Skin of body (tissue), 2 donors: ENCODE data around the gene CYP2F1. TPM values are rescaled to one million over a fixed set of nuclear protein-coding genes. Genes with fewer than 3 reads are reported as not detected.
"Not testable (repeated sequence)": the region's sequence is repeated elsewhere in the genome, so short reads cannot be mapped to it uniquely, and the experiment has no call there.

ENCODE experiments used
- DNase-seq: peaks from one replicate; lab custom pipeline; 2025; lab: John Stamatoyannopoulos, UW
- total RNA-seq: library from RNA; depleted of rRNA; stranded (reverse); fragments of >200 nt; gene quantifications from one replicate; pipeline ENCODE4 v1.2.3, GENCODE V29; 2014

CYP2F1 gene, protein sequence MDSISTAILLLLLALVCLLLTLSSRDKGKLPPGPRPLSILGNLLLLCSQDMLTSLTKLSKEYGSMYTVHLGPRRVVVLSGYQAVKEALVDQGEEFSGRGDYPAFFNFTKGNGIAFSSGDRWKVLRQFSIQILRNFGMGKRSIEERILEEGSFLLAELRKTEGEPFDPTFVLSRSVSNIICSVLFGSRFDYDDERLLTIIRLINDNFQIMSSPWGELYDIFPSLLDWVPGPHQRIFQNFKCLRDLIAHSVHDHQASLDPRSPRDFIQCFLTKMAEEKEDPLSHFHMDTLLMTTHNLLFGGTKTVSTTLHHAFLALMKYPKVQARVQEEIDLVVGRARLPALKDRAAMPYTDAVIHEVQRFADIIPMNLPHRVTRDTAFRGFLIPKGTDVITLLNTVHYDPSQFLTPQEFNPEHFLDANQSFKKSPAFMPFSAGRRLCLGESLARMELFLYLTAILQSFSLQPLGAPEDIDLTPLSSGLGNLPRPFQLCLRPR
- total RNA-seq = not detected

DNA sequence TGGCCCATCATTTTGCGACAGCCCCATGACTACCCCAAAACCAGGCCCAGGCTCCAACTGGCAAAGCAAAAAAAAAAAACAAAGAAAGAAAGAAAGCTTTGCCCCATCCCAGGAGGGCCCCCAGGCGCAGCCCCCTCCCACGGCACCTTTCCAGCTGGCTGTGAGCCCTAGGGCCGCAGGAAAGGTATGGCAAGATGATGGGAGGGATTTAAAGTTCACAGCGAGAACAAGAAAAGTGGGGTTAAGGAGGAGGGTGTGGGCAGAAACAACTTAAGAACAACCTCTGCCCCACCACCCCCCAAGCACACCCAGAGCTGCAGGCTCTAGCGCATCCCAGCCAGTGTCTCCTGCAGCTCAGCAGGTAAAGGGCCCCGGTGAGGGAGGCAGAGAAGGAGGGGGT is at the start of gene CYP2F1:
Gene CYP2F1 (plus strand): TSS at position 301 of the 400 bp plus-strand sequence. CDS start 1,757 bp downstream, outside the sequence.
- DNase-seq = no peak

DNA sequence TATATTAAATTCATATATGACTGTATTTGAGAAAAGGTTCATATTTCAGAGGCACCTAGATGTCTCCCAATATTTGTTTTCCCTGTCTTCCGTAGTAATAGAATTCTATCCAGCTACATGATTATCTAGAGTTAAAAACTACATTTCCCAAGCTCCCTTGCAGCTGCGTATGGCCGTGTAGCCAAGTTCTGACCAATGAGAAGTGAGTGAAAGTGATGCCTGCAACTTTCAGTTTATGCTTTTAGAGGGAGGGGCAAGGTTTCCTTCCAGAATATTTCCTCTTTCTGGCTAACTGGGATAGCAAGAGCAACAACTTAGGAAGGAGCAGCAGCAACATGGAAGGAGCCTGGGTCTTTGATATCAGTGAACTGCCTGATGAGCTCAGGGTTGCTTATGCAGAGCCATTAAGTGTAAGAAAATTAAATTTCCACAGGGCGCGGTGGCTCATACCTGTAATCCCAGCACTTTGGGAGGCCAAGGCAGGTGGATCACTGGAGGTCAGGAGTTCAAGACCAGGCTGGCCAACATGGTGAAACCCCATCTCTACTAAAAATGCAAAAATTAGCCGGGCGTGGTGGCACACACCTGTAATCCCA is 49.2 kb upstream of the CYP2F1 start:
- DNase-seq = no peak

DNA sequence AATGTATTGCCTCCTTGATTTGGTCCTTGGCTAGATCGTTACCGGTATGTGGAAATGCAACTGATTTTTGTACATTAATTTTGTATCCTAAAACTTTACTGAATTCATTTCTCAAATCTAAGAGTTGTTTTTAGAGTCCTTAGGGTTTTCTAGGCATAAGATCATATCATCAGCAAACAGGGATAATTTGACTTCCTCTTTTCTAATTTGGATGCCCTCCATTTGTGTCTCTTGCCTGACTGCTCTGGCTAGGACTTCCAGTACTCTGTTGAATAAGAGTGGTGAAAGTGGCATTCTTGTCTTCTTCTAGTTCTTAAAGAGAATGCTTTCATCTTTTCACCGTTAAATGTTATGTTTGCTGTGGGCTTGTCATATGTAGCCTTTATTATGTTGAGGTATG is 37.9 kb upstream of the CYP2F1 start:
- no peak for DNase-seq

DNA sequence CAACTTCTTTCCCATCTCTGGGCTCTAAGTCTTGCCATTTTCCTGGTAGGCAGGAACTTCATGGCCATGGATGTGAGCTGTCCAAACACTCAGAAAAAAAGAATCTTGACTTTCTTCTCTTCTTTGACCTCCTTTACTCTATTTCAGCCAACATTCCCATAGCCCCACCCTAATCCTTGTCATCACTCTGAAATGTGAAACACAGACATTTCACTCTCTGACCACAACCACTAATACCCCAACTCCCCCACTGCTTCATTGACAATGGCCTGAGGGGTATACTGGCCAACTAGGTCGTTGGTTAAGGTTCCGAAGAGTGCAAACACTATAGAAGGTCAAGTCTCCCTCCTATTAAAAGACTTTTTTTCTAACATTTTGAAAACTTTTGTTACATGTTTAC is 30.7 kb upstream of the CYP2F1 start:
- no peak for DNase-seq

DNA sequence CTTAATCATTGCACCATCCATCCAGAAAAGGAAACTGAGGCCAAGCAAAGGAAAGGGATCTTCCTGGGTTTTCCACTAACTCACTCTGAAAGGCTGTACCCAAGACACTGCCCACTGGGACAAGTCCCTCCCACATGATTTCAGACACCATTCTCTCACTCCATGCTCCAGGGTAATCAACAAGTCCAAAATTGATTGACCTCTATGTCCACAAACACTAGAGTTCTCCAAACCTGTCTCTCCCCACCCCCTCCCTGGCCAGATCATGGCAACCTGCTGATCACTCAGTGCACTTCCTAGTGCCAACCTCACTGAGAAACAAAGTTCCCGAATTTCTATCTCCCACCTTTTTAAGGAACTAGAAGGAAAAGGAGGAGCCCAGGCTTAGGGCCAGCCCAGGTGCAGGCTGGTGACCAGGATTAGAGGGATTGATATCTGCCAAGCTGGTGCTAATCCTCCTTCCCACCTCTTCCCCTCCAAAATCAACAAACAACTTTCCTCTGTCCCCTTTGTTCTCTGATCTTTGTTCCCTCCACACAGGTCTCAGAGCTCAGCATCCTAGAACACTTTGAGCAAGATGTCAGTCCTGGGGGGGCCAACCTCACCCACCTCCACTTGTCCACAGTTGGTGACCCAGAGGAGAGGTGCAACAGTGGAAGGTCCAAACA is 28.4 kb upstream of the CYP2F1 start:
- DNase-seq = no peak

DNA sequence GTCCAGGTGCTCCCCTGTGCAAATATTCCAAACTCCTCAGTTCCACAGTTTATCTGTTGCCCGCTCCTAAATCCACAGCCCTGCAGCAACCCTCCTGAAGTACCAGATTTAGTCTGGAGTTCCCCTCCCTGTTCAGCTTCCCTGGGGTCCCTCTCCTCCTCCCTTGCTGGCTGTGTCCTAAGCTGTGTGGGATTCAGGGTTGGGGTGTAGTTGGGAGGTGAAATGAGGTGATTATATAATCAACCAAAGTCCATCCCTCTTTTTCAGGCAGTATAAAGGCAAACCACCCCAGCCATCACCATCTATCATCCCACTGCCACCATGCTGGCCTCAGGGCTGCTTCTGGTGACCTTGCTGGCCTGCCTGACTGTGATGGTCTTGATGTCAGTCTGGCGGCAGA is 26.1 kb upstream of the CYP2F1 start, which contains the start of gene CYP2A13:
Gene CYP2A13 (plus strand): TSS at position 301 of the 400 bp plus-strand sequence. CDS start 21 bp downstream, at position 322.
- no peak for DNase-seq

DNA sequence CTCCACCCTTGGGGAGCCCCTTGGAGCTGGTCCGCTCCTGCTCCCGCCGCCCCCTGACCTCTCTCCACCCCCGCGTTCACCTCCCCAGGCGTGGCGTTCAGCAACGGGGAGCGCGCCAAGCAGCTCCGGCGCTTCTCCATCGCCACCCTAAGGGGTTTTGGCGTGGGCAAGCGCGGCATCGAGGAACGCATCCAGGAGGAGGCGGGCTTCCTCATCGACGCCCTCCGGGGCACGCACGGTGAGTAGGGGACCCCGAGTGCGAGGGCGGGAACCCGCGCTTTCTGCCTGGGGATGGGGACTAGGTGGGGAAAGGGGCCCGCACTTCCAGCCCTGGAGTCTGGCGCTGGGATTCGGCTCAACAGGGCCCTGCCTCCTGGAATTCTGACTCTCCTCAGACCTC is 24.3 kb upstream of the CYP2F1 start:
- DNase-seq = no peak

DNA sequence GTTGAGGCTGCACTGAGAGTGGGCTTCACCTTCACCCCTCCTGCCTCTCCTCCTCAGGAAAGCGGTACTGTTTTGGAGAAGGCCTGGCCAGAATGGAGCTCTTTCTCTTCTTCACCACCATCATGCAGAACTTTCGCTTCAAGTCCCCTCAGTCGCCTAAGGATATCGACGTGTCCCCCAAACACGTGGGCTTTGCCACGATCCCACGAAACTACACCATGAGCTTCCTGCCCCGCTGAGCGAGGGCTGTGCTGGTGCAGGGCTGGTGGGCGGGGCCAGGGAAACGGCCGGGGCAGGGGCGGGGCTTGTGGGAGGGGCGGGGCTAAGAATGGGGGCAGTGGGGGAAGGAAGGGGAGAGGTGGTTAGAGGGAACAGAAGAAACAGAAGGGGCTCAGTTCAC is 18.5 kb upstream of the CYP2F1 start:
- DNase-seq = no peak

DNA sequence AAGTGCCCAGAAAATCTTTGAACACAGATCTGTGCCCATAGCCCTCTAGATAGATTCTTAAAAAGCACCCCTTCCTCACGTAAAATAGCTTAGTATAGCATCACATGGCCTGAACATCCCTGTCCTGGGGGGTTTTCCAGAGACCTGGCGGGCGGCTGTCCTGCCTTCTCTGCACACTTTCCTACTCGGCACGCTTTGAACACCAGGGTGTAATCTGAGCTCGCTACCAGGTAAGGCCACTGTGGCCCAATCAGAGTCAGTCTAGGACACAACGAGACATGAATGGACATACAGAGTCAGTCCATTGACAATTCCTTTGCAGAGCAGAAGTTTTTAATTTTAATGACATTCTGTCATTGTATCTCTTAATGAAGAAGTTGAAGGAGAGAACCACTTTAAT is 17.9 kb upstream of the CYP2F1 start:
- DNase-seq = no peak

DNA sequence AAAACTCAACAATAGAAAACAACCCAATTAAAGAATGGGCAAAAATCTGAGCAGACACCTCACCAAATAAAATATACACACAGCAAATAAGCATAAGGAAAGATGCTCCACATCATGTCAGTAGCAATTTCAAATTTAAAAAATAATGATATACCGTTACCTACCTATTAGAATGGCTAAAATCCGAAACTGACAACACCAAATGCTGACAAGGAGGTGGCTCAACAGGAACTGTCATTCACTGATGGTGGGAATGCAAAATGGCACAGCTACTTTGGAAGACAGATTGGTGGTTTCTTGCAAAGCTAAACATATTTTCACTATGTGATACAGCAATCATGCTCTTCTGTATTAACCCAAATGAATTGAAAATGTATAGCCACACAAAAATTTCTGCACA is 16.9 kb upstream of the CYP2F1 start:
- DNase-seq = no peak

DNA sequence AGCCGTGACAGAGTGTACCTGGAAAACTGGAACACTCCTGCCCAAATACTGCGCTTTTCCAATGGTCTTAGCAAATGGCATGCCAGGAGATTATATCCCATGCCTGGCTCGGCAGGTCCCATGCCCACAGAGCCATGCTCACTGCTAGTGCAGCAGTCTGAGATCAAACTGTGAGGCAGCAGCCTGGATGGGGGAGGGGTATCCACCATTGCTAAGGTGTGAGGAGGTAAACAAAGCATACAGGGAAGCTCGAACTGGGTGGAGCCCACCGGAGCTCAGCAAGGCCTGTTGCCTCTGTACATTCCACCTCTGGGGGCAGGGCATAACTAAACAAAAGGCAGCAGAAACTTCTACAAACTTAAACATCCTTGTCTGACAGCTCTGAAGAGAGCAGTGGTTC is 15.5 kb upstream of the CYP2F1 start:
- no peak for DNase-seq

DNA sequence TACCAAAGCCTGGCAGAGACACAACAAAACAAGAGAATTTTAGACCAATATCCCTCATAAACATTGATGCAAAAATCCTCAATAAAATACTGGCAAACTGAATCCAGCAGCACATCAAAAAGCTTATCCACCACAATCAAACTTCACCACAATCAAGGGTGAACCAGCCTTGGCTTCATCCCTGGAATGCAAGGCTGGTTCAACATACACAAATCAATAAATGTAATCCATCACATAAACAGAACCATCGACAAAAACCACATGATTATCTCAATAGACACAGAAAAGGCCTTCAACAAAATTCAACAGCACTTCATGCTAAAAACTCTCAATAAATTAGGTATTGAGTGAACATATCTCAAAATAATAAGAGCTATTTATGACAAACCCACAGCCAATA is 12.0 kb upstream of the CYP2F1 start:
- DNase-seq = not testable (repeated sequence)

DNA sequence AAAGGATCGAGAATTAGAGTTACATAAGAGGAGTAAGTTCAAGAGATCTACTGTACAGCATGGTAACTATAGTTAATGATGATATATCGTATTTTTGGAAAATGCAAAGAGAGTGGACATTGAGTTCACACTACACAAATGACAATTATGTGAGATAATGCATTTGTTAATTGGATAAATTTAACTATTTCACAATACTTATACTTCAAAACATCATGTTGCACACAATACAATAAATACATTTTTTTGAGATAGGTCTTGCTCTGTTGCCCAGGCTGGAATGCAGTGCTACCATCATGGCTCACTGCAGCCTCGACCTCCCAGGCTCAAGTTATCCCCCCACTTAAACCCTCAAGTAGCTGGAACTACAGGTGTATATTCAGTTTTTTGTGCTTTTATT is 8.1 kb upstream of the CYP2F1 start:
- DNase-seq = no peak

DNA sequence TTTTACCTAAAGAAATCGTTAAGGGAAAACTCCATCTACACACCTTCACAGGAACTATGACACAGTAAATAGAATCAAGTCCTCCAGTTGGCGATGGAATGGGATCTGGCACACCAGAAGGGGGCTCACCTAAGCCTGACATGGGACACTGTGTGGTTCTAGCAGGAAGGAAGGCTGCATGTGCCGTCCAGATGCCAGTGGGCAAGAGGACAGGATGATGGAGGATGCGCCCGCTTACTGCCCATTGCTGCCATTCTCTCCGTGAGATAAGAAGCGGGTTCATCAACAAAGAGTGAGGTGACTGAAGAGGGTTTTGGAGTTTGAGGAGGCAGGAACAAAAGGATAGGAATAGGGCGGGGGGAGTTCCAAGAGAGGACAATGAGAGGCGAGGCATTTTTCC is 2.9 kb upstream of the CYP2F1 start:
- no peak for DNase-seq

DNA sequence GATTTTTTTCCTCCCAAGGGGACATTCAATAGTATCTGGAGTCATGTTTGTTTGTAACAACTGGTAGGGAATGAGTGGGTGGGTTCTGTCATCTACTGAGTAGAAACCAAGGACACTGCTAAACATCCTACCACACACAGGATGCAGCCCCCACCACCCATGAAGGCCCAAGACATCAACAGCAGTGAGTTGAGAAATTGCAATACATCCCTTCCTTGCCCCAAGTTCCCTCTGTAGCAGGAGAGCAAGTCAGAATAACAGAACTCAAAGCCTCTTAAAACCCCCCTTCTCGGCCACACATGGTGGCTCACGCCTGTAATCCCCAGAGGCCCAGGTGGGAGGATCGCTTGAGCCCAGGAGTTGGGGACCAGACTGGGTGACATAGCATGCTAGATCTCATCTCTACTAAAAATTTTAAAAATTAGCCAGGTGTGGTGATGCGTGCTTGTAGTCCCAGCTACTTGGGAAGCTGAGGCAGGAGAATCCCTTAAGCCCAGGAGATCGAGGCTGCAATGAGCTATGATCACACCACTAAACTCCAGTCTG is 2.4 kb upstream of the CYP2F1 start:
- DNase-seq = no peak

DNA sequence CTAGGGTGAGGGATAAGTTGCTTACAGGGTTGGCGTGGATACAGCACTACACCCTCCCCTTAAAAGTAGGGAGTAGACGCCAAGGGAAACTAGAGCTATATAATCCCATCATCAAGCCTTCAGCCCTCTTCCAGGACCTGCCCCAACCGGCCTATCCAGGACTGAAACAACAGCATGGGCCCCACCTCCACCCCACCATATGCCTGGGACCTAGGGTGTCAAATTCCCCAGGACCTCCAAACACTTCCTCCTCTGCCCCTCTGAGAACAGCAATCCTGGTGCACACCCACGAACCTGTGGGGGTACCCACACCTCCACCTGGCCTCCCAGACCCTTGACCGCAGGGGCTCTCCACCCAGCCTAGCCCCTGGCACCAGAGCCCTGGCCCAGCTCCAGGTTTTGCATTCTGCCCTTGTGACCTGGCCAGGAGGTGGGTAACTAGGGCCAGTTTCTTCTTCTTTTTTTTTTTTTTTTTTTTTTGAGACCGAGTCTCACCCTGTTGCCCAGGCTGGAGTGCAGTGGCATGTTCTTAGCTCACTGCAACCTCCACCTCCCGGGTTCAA is 1.4 kb upstream of the CYP2F1 start:
- DNase-seq = no peak

DNA sequence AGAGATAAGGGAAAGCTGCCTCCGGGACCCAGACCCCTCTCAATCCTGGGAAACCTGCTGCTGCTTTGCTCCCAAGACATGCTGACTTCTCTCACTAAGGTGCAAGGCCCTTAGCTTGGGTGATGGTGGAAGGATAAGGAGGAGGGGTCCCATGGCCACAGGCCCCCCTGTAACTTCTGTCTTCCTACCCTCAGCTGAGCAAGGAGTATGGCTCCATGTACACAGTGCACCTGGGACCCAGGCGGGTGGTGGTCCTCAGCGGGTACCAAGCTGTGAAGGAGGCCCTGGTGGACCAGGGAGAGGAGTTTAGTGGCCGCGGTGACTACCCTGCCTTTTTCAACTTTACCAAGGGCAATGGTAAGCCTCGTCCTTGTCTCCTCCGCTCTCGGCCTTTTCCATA is 2.0 kb downstream of the CYP2F1 start:
- no peak for DNase-seq

DNA sequence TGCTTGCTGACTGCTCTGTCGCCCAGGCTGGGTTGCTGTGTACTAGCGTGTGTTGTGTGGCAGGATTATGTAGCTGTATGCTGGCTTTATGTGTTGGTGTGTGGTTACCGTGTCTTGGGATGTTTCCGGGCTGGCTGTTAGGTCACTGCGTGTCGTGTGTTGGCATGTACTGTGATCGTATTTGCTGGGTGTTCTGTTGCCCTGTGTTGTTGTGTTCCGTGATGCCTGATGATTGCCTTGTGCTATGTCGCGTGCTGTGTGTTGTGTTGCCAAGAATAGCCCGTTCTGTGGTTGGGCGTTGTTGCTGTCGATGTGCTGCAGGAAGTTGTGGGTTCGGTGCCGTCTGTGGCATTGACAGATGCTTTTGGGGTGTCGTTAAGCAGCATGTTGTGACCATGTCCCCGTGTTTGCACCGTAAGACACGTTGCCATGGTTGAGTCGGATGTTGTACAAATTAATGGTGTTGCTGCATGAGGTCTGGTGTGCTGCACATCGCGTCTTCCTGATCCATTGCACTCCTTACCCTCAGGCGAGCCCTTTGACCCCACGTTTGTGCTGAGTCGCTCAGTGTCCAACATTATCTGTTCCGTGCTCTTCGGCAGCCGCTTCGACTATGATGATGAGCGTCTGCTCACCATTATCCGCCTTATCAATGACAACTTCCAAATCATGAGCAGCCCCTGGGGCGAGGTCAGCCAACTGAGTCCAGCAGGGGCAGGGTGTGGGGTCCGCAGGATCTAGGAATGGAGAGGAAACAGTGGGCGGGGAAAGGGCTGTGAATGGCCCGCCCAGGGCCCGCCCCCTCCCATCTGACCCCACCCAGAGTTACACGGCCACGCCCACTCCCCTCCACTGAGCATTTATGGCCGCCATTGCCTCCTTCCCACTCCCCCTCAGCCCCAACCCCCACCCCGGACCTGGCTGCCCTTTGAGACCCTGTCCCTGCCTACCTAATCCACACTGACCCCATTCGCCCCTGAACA is 7.0 kb downstream of the CYP2F1 start:
- DNase-seq = not testable (repeated sequence)

DNA sequence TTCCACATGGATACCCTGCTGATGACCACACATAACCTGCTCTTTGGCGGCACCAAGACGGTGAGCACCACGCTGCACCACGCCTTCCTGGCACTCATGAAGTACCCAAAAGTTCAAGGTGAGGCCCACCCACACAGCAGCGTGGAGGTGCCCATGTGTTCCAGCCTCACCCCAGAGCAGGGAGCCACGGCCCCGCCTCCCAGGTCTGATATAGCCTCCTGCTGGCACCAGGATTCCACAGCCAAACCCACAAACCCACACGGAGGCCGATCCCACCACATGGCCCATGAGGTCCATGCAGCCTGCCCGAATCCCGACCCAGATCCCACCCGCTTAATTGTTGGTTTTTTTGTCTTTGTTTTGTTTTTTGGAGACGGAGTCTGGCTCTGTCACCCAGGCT is 8.6 kb downstream of the CYP2F1 start:
- DNase-seq = not testable (repeated sequence)

DNA sequence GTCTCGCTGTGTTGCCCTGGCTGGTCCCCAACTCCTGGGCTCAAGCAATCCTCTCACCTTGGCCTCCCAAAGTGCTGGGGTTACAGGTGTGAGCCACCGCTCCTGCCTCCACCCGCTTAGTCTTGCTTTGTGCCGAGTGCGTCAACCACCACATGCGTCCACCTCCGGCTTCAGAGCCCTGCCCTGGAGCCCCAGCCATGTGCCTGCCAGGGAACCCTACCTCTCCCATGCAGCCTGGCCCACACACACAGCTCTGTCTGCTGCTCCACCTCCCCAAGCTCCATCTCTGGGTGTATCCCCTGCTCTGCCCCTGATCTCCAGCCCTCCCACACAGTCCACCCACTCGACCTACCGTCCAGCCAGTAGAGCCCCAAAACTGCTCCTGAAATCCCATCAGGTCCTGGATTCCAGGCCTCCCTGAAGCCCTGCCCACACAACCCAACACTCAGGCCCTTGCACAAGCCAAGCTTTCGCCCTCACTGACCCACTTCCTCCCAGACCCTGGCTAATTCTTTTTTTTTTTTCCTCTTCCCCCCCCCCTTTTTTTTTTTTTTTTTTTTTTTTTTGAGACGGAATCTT is 9.6 kb downstream of the CYP2F1 start:
- no peak for DNase-seq
